Fibroblast of mammary gland (primary cell): ENCODE measurements around the gene MMRN2.

Experiments used
- DNase-seq: peaks from one replicate; pipeline ENCODE4 v3.0.0-alpha.2; 2010; ENCODE audit warnings: low read depth
- H3K4me3 ChIP-seq: 2 replicates; pipeline ENCODE4 v1.5.1; 2011; ENCODE audit warnings: low read depth, mild to moderate bottlenecking, low read length, moderate library complexity; ENCODE audit not compliant: control insufficient read depth
- TF ChIP-seq, protein P1 (sequence below): conservative IDR thresholded peaks from 2 replicates; pipeline ENCODE4 v1.5.1; 2011; ENCODE audit warnings: low read depth, low read length, inconsistent platforms; ENCODE audit not compliant: control insufficient read depth, insufficient read depth

MMRN2 gene

DNA sequence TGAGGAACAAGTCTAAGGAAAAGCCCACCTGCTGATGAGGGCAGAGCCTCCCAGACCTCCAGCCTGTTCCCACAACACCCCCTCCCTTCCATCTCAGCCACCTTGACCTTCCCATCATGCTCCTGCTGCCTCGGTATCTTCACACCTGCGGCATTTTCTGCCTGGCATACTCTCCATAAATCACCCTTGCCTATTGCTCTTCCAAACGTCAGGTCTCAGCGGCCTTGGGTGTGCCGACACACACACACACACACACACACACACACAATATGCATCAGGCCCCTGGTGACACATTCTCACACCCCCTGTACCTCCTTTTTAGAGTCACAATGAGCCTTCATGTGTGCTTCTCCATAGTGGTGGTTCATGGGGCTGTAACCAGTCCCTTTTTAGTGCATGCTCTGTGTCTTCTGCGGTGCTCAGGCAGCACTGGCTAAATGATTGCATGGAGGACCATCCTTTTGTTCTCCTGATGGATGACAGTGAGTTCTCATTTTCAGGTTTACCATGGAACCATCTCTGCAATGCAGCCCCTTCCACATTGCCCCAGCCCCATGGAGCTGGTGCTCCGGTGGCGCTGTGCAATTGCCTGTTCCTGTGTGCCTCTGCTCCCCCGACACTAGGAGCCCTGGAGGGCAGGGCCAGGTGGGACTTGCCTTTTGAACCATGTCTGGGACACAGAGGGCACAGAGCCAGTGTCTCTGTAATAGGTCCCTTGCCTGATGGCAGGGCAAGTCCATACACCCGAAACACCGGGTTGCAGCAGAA is 15.4 kb upstream of the MMRN2 start:
- TF ChIP-seq, protein P1, sequence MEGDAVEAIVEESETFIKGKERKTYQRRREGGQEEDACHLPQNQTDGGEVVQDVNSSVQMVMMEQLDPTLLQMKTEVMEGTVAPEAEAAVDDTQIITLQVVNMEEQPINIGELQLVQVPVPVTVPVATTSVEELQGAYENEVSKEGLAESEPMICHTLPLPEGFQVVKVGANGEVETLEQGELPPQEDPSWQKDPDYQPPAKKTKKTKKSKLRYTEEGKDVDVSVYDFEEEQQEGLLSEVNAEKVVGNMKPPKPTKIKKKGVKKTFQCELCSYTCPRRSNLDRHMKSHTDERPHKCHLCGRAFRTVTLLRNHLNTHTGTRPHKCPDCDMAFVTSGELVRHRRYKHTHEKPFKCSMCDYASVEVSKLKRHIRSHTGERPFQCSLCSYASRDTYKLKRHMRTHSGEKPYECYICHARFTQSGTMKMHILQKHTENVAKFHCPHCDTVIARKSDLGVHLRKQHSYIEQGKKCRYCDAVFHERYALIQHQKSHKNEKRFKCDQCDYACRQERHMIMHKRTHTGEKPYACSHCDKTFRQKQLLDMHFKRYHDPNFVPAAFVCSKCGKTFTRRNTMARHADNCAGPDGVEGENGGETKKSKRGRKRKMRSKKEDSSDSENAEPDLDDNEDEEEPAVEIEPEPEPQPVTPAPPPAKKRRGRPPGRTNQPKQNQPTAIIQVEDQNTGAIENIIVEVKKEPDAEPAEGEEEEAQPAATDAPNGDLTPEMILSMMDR: no peak
- no peak for DNase-seq

DNA sequence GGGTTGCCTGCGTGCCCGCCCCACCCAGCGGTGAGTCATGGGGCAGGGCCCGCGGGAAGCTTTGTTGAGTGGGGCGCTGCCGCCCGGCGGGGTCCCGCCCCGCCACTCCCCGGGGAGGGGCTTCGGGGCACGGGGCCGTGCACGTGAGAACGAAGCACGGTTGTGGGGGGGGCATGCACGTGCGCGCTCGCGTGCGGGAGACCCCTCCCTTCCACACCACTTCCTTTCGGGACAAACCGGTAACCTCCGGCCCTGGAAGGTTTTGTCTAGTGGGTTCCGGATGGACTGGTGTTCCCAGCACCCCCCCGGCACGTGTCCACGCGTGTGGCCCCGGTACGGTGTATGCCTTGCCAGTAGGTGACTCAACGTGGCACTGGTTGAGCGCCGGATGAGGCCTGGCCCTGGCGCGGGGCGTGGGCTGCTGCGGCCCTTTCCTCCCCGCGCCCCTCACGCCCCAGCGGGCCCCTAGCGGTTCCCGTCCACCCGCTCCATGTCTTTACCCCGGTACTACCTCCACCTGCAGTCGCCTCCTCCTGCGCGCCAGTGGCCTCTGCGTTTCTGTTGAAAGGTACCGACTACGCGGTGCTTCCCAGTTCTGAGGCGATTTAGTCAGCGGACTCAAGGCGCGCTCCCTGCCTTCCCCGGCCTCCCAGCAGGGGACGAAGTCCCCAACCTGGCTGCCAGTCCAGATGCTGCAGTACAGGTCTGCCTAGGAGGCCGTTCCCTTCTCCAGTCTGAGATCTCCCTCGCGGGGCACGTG is 14.0 kb upstream of the MMRN2 start:
- DNase-seq: peak; percentile 90
- TF ChIP-seq, protein P1: no peak
- peak overlapping the region; percentile 61 for H3K4me3 ChIP-seq

More for the DNA sequence above, 15.4 kb upstream of the MMRN2 start:
- no peak overlapping the region for H3K4me3 ChIP-seq

DNA sequence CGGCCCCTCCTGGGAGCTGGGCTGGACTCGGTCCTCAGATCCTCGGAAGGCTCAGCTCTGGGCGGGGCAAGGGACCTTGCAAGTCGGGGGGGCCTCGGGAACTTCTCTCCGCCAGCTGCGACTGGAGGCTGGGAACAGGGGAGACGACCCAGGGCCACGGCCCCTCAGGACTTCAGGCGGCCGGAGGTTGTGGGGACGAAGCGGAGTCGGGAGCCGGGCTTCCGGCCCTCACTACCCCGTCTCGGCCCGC is 13.5 kb upstream of the MMRN2 start:
- TF ChIP-seq, protein P1: no peak
- no peak for DNase-seq
- H3K4me3 ChIP-seq: peak overlapping the region; percentile 61

- H3K4me3 ChIP-seq: peak overlapping the region; percentile 66
- DNase-seq: peak; percentile 67
- TF ChIP-seq, protein P1: no peak
Observed at GRCh38 chr10:86970162-86970981, 13.0 kb upstream of the MMRN2 start.

- H3K4me3 ChIP-seq: peak overlapping the region; percentile 66
- DNase-seq: peak; percentile 81
Observed at GRCh38 chr10:86969421-86970041, 12.1 kb upstream of the MMRN2 start.

GRCh38 chr10:86968994-86969355 is 11.6 kb upstream of the MMRN2 start:
- peak overlapping the region; percentile 66 for H3K4me3 ChIP-seq
- DNase-seq: no peak
- TF ChIP-seq, protein P1: no peak

More at GRCh38 chr10:86969421-86970041, 12.1 kb upstream of the MMRN2 start:
- TF ChIP-seq, protein P1: no peak
